CD4-positive, alpha-beta memory T cell (primary cell): ENCODE results near the gene RNF223. TPM values are rescaled to one million over a fixed set of nuclear protein-coding genes. Genes with fewer than 3 reads are reported as not detected.
A peak's percentile ranks its signal among the peaks of the same experiment; 100 is the strongest.

ENCODE experiments used
- CTCF ChIA-PET: fragments of 350-600 bp; sonication (Branson Sonifier 250); formaldehyde crosslinking; loops from one replicate; lab custom pipeline; 2021; ENCODE audit warnings: inconsistent platforms; ENCODE audit not compliant: partially characterized antibody; lab: Charles Lee
- POLR2A ChIA-PET: fragments of 350-600 bp; sonication (Branson Sonifier 250); formaldehyde crosslinking; loops from one replicate; lab custom pipeline; 2021; ENCODE audit not compliant: partially characterized antibody; lab: Charles Lee
- DNase-seq, 5 donors: peaks; one replicate each; pipeline versions ENCODE4 v3.0.0 to v3.0.0-alpha.2; 2020 to 2022; ENCODE audit warnings: mixed read lengths in 1 of 5
- H3K27ac ChIP-seq: one replicate; pipeline ENCODE4 v1.7.0; 2013; ENCODE audit warnings: low read depth, low read length
- H3K27me3 ChIP-seq: 2 replicates; pipeline ENCODE4 v1.7.0; 2013; ENCODE audit warnings: mild to moderate bottlenecking, low read length, moderate library complexity; ENCODE audit not compliant: insufficient read depth
- H3K36me3 ChIP-seq: 2 replicates; pipeline ENCODE4 v1.7.0; 2013; ENCODE audit warnings: mild to moderate bottlenecking, low read length, moderate library complexity; ENCODE audit not compliant: insufficient read depth
- H3K4me1 ChIP-seq: 2 replicates; pipeline ENCODE4 v1.7.0; 2013; ENCODE audit warnings: mild to moderate bottlenecking, low read length, moderate library complexity; ENCODE audit not compliant: insufficient read depth
- H3K4me3 ChIP-seq, 2 donors: one replicate each; pipeline ENCODE4 v1.7.0; 2013; ENCODE audit warnings: low read length in 2 of 2, mild to moderate bottlenecking in 1 of 2
- H3K9me3 ChIP-seq, 2 donors: one replicate each; pipeline ENCODE4 v1.7.0; 2013; ENCODE audit warnings: low read length in 2 of 2, control low read depth in 1 of 2; ENCODE audit not compliant: control insufficient read depth in 1 of 2
- H3K27ac Mint-ChIP-seq, 7 donors: one replicate each; pipeline ENCODE4 v1.8.0; 2020 to 2021; ENCODE audit warnings: mixed read lengths in 7 of 7, mild to moderate bottlenecking in 6 of 7, inconsistent platforms in 3 of 7, moderate library complexity in 3 of 7
- H3K27me3 Mint-ChIP-seq, 2 donors: one replicate each; pipeline ENCODE4 v1.8.0; 2020 to 2021; ENCODE audit warnings: mixed read lengths in 2 of 2
- H3K36me3 Mint-ChIP-seq, 2 donors: one replicate each; pipeline ENCODE4 v1.8.0; 2020 to 2021; ENCODE audit warnings: mixed read lengths in 2 of 2, inconsistent platforms in 1 of 2, mild to moderate bottlenecking in 1 of 2
- H3K4me1 Mint-ChIP-seq, 4 donors: one replicate each; pipeline ENCODE4 v1.8.0; 2020 to 2021; ENCODE audit warnings: mixed read lengths in 4 of 4, mild to moderate bottlenecking in 1 of 4
- H3K4me3 Mint-ChIP-seq, 8 donors: one replicate each; pipeline ENCODE4 v1.8.0; 2020 to 2021; ENCODE audit warnings: mixed read lengths in 8 of 8, mild to moderate bottlenecking in 7 of 8, moderate library complexity in 6 of 8, inconsistent platforms in 3 of 8
- H3K9me3 Mint-ChIP-seq, 8 donors: one replicate each; pipeline ENCODE4 v1.8.0; 2020 to 2021; ENCODE audit warnings: mixed read lengths in 8 of 8, mild to moderate bottlenecking in 5 of 8, inconsistent platforms in 3 of 8, moderate library complexity in 1 of 8
- intact Hi-C: fragments of 100-400 bp; cut with micrococcal nuclease; formaldehyde crosslinking; loops from one replicate; pipeline ENCODE4 v1.15.1; 2023
- polyA plus RNA-seq, 2 donors: library from polyadenylated mRNA; unstranded; fragments of 300-500 nt; fragmentation: Illumina TruSeq; gene quantifications; one replicate each; pipeline ENCODE4 v1.2.3, GENCODE V29; 2021
- total RNA-seq, 2 experiments: library from RNA; stranded (reverse); gene quantifications; one replicate each; pipeline ENCODE4 v1.2.3, GENCODE V29; 2021

RNF223 gene
- total and polyA plus RNA-seq, 4 experiments from 2014 or later = not detected

GRCh38 chr1:1119272-1119890 lies 45.3 kb upstream of the RNF223 start:
- Mint-ChIP-seq H3K4me1 (peaks cover 8 to 21% (median 10%) of the 10 kb centered on the region in 4 donors), H3K36me3 (no peaks in the 10 kb centered on the region), H3K27me3 (peaks cover 3 to 5% of the 10 kb centered on the region in 2 donors), H3K27ac (peak overlapping the region in 2 of 7 donors; percentile 19 to 29), H3K9me3 (no peaks in the 10 kb centered on the region), H3K4me3 (peak overlapping the region in 1 of 8 donors; percentile 27)
- Histone ChIP-seq H3K27ac (no peak overlapping the region), H3K36me3 (no peaks in the 10 kb centered on the region), H3K9me3 (no peaks in the 10 kb centered on the region), H3K27me3 (no peaks in the 10 kb centered on the region), H3K4me1 (peaks cover 18% of the 10 kb centered on the region), H3K4me3 (no peak overlapping the region)
- intact Hi-C loops = loop anchor here (5.0 kb wide), 1 partner anchor 77 kb away; no protein-coding TSS in a partner anchor
- no peak for DNase-seq
- ChIA-PET POLR2A (interaction anchor here (0.8 kb wide), 1 partner anchor 281 kb away, joined by 3 read pairs; no protein-coding TSS in a partner anchor), CTCF (interaction anchor here (0.6 to 1.3 kb wide), 4 partner anchors 7 to 253 kb away, joined by 3 to 4 read pairs (median 3); no protein-coding TSS in a partner anchor)

- DNase-seq = no peak
Observed at GRCh38 chr1:1118876-1119220, 44.7 kb upstream of the RNF223 start.

GRCh38 chr1:1118011-1118875 lies 44.1 kb upstream of the RNF223 start:
- Mint-ChIP-seq H3K9me3 (peaks cover 0 to 4% (median 3%) of the 10 kb centered on the region in 8 donors), H3K4me1 (peaks cover 3 to 17% (median 7%) of the 10 kb centered on the region in 4 donors), H3K27me3 (peaks cover 3 to 5% of the 10 kb centered on the region in 2 donors), H3K27ac (no peak overlapping the region), H3K36me3 (peaks cover 2% of the 10 kb centered on the region in 2 donors), H3K4me3 (no peak overlapping the region)
- DNase-seq = peak in 1 of 5 donors; percentile 42
- ChIA-PET POLR2A (interaction anchor here (0.6 to 2.9 kb wide), 5 partner anchors 113 to 282 kb away, joined by 3 to 22 read pairs (median 3); partner anchors contain the start of gene AURKAIP1), CTCF (interaction anchor here (1.2 to 1.3 kb wide), 3 partner anchors 9 to 254 kb away, joined by 3 read pairs; no protein-coding TSS in a partner anchor)
- no peaks in the 10 kb centered on the region for H3K27me3 ChIP-seq
- intact Hi-C loops = loop anchor here (5.0 kb wide), 1 partner anchor 76 kb away; no protein-coding TSS in a partner anchor
- H3K4me1 ChIP-seq = peaks cover 18% of the 10 kb centered on the region
- H3K27ac ChIP-seq = no peak overlapping the region
- peaks cover 0 to 2% of the 10 kb centered on the region in 2 donors for H3K9me3 ChIP-seq
- no peaks in the 10 kb centered on the region for H3K36me3 ChIP-seq
- no peak overlapping the region for H3K4me3 ChIP-seq

More at GRCh38 chr1:1118876-1119220, 44.7 kb upstream of the RNF223 start:
- H3K27me3 Mint-ChIP-seq = peaks cover 3 to 5% of the 10 kb centered on the region in 2 donors
- Histone ChIP-seq H3K36me3 (no peaks in the 10 kb centered on the region), H3K27ac (no peak overlapping the region), H3K27me3 (no peaks in the 10 kb centered on the region), H3K9me3 (no peaks in the 10 kb centered on the region), H3K4me1 (peaks cover 18% of the 10 kb centered on the region), H3K4me3 (no peak overlapping the region)
- CTCF ChIA-PET = interaction anchor here (1.2 to 1.3 kb wide), 2 partner anchors 8 to 253 kb away, joined by 3 read pairs; no protein-coding TSS in a partner anchor
- H3K4me1 Mint-ChIP-seq = peaks cover 6 to 20% (median 10%) of the 10 kb centered on the region in 4 donors
- peak overlapping the region in 1 of 7 donors; percentile 20 for H3K27ac Mint-ChIP-seq
- H3K9me3 Mint-ChIP-seq = no peaks in the 10 kb centered on the region
- POLR2A ChIA-PET = interaction anchor here (0.8 kb wide), 1 partner anchor 281 kb away, joined by 3 read pairs; no protein-coding TSS in a partner anchor
- peak overlapping the region in 1 of 8 donors; percentile 27 for H3K4me3 Mint-ChIP-seq
- intact Hi-C loops = loop anchor here (5.0 kb wide), 1 partner anchor 77 kb away; no protein-coding TSS in a partner anchor
- no peaks in the 10 kb centered on the region for H3K36me3 Mint-ChIP-seq

- intact Hi-C loops = loop anchor here (2.0 to 5.0 kb wide), 2 partner anchors 75 to 113 kb away; no protein-coding TSS in a partner anchor
- Mint-ChIP-seq H3K9me3 (peaks cover 0 to 5% (median 3%) of the 10 kb centered on the region in 8 donors), H3K27me3 (peaks cover 3 to 5% of the 10 kb centered on the region in 2 donors), H3K27ac (peak overlapping the region in 1 of 7 donors; percentile 57), H3K4me1 (peaks cover 3 to 18% (median 6%) of the 10 kb centered on the region in 4 donors), H3K4me3 (peak overlapping the region in 6 of 8 donors; percentile 17 to 69 (median 56)), H3K36me3 (peaks cover 3 to 10% of the 10 kb centered on the region in 2 donors)
- Histone ChIP-seq H3K4me1 (peaks cover 15% of the 10 kb centered on the region), H3K36me3 (no peaks in the 10 kb centered on the region), H3K27ac (no peak overlapping the region), H3K27me3 (no peaks in the 10 kb centered on the region), H3K4me3 (no peak overlapping the region), H3K9me3 (peaks cover 0 to 4% of the 10 kb centered on the region in 2 donors)
- ChIA-PET CTCF (interaction anchor here (1.2 kb wide), 1 partner anchor 13 kb away, joined by 3 read pairs; no protein-coding TSS in a partner anchor), POLR2A (interaction anchor here (1.0 to 2.9 kb wide), 3 partner anchors 114 to 258 kb away, joined by 3 to 22 read pairs (median 7); partner anchors contain the start of gene AURKAIP1)
- DNase-seq = no peak
Observed at GRCh38 chr1:1117469-1117831, 43.3 kb upstream of the RNF223 start.

GRCh38 chr1:1116701-1117468 lies 42.8 kb upstream of the RNF223 start:
- Histone ChIP-seq H3K9me3 (peaks cover 0 to 4% of the 10 kb centered on the region in 2 donors), H3K27me3 (no peaks in the 10 kb centered on the region), H3K4me1 (peaks cover 11% of the 10 kb centered on the region), H3K36me3 (no peaks in the 10 kb centered on the region), H3K27ac (peak overlapping the region; percentile 53), H3K4me3 (peak overlapping the region in 1 of 2 donors; percentile 58)
- Mint-ChIP-seq H3K9me3 (peaks cover 0 to 6% (median 3%) of the 10 kb centered on the region in 8 donors), H3K4me3 (peak overlapping the region; percentile 17 to 66 (median 52)), H3K27me3 (peaks cover 3 to 5% of the 10 kb centered on the region in 2 donors), H3K27ac (no peak overlapping the region), H3K36me3 (peaks cover 6 to 15% of the 10 kb centered on the region in 2 donors), H3K4me1 (peaks cover 3 to 18% (median 8%) of the 10 kb centered on the region in 4 donors)
- ChIA-PET POLR2A (interaction anchor here (1.3 to 2.9 kb wide), 3 partner anchors 114 to 282 kb away, joined by 4 to 22 read pairs (median 7); partner anchors contain the start of genes AURKAIP1 and CCNL2), CTCF (interaction anchor here (1.2 kb wide), 1 partner anchor 13 kb away, joined by 3 read pairs; no protein-coding TSS in a partner anchor)
- DNase-seq = peak in 4 of 5 donors; percentile 39 to 68 (median 43)
- intact Hi-C loops = loop anchor here (1.0 to 5.0 kb wide), 9 partner anchors 48 to 282 kb away; partner anchors contain the start of genes AURKAIP1, CCNL2, CPTP and INTS11
